BLaER1 treated with 17β-estradiol and CSF1 and Interleukin-3, amounts not matched to agents 10 nM and 100 nM (cell line): ENCODE data around the gene TBC1D8B.
"Not testable (repeated sequence)": the region's sequence is repeated elsewhere in the genome, so short reads cannot be mapped to it uniquely, and the experiment has no call there.

Source experiments
- H3K27ac ChIP-seq, 11 experiments: shearing (Covaris generic); formaldehyde crosslinking; 2 replicates each; pipeline ENCODE4 v1.8.1; 2022
- H3K27me3 ChIP-seq, 11 experiments: shearing (Covaris generic); formaldehyde crosslinking; 2 replicates each; pipeline ENCODE4 v1.8.1; 2022
- H3K36me3 ChIP-seq, 11 experiments: shearing (Covaris generic); formaldehyde crosslinking; 2 replicates each; pipeline ENCODE4 v1.8.1; 2022
- H3K4me1 ChIP-seq, 10 experiments: shearing (Covaris generic); formaldehyde crosslinking; 2 replicates each; pipeline ENCODE4 v1.8.1; 2022
- H3K4me2 ChIP-seq, 11 experiments: shearing (Covaris generic); formaldehyde crosslinking; 2 replicates each; pipeline ENCODE4 v1.8.1; 2022
- H3K4me3 ChIP-seq, 10 experiments: shearing (Covaris generic); formaldehyde crosslinking; 2 replicates each; pipeline ENCODE4 v1.8.1; 2022
- H3K9ac ChIP-seq, 11 experiments: shearing (Covaris generic); formaldehyde crosslinking; 2 replicates each; pipeline ENCODE4 v1.8.1; 2022
- H3K9me3 ChIP-seq, 11 experiments: shearing (Covaris generic); formaldehyde crosslinking; replicated peaks in 1 of 11; 2 replicates each; pipeline ENCODE4 v1.8.1; 2022
- H4K20me1 ChIP-seq, 11 experiments: shearing (Covaris generic); formaldehyde crosslinking; 2 replicates each; pipeline ENCODE4 v1.8.1; 2022
- Cebpa-rat ChIP-seq, 11 experiments: shearing (Covaris generic); IDR thresholded peaks; 2 replicates each; pipeline ENCODE4 v1.8.1; 2022

TBC1D8B gene

GRCh38 chrX:106802388-106803275 is at the start of gene TBC1D8B:
Gene TBC1D8B, plus strand, starts transcription at chrX:106802673. Its CDS starts 181 bp downstream, at chrX:106802854.
- peak within 1 kb of the TSS; percentile 54 to 76 (median 68) for H3K9ac ChIP-seq
- peak within 1 kb of the TSS; percentile 60 to 76 (median 70) for H3K4me3 ChIP-seq
- peak within 1 kb of the TSS in 7 of 11 experiments; percentile 35 to 62 (median 47); a peak in 12 of 22 replicates for H3K27ac ChIP-seq
- H3K36me3 ChIP-seq: no peaks in the 10 kb centered on the region
- H3K4me2 ChIP-seq: peak within 1 kb of the TSS; percentile 64 to 88 (median 75)
- TF ChIP-seq Cebpa-rat (IDR thresholded peaks at IDR 0.05): no peak
- peaks cover 8 to 24% (median 19%) of the 10 kb centered on the region in 10 experiments; a peak in 19 of 20 replicates for H3K4me1 ChIP-seq
- no peaks in the 10 kb centered on the region; a peak in 1 of 22 replicates for H4K20me1 ChIP-seq
- H3K27me3 ChIP-seq: peaks cover 80 to 100% (median 99%) of the 10 kb centered on the region in 11 experiments
- H3K9me3 ChIP-seq: no peaks in the 10 kb centered on the region

- H3K4me1 ChIP-seq, H3K9ac ChIP-seq, H3K27ac ChIP-seq, H4K20me1 ChIP-seq, H3K9me3 ChIP-seq, H3K4me3 ChIP-seq, H3K36me3 ChIP-seq, H3K4me2 ChIP-seq: not testable (repeated sequence)
- peaks cover 16 to 60% (median 38%) of the 10 kb centered on the region in 11 experiments for H3K27me3 ChIP-seq
Measured at GRCh38 chrX:106769288-106769687, 33.2 kb upstream of the TBC1D8B start.

GRCh38 chrX:106774981-106775380 is 27.5 kb upstream of the TBC1D8B start:
- Histone ChIP-seq H3K27me3 (peaks cover 39 to 98% (median 76%) of the 10 kb centered on the region in 11 experiments), H4K20me1 (no peaks in the 10 kb centered on the region), H3K4me1 (no peaks in the 10 kb centered on the region), H3K36me3 (no peaks in the 10 kb centered on the region), H3K27ac (no peak overlapping the region), H3K4me3 (no peak overlapping the region), H3K9ac (no peak overlapping the region), H3K9me3 (no peaks in the 10 kb centered on the region), H3K4me2 (no peak overlapping the region)
- TF ChIP-seq Cebpa-rat (IDR thresholded peaks at IDR 0.05): no peak

- no peaks in the 10 kb centered on the region for H3K4me1 ChIP-seq
- H3K4me2 ChIP-seq: no peak overlapping the region
- peaks cover 72 to 100% (median 92%) of the 10 kb centered on the region in 11 experiments for H3K27me3 ChIP-seq
- no peaks in the 10 kb centered on the region for H3K9me3 ChIP-seq
- H4K20me1 ChIP-seq: peaks cover 0 to 2% (median 0%) of the 10 kb centered on the region in 11 experiments; a peak in 1 of 22 replicates
- H3K9ac ChIP-seq: no peak overlapping the region
- H3K27ac ChIP-seq: no peak overlapping the region
- no peaks in the 10 kb centered on the region for H3K36me3 ChIP-seq
- no peak for TF ChIP-seq Cebpa-rat (IDR thresholded peaks at IDR 0.05)
- H3K4me3 ChIP-seq: no peak overlapping the region
Measured at GRCh38 chrX:106780264-106780663, 22.2 kb upstream of the TBC1D8B start.

- Histone ChIP-seq H3K4me2 (no peak overlapping the region), H3K36me3 (no peaks in the 10 kb centered on the region), H4K20me1 (peaks cover 0 to 2% (median 0%) of the 10 kb centered on the region in 11 experiments; a peak in 1 of 22 replicates), H3K27me3 (peaks cover 77 to 100% (median 95%) of the 10 kb centered on the region in 11 experiments), H3K9ac (no peak overlapping the region), H3K4me1 (no peaks in the 10 kb centered on the region), H3K27ac (no peak overlapping the region), H3K4me3 (no peak overlapping the region), H3K9me3 (no peaks in the 10 kb centered on the region)
- no peak for TF ChIP-seq Cebpa-rat (IDR thresholded peaks at IDR 0.05)
Measured at GRCh38 chrX:106780664-106781377, 21.7 kb upstream of the TBC1D8B start.

GRCh38 chrX:106783716-106784115 is 18.8 kb upstream of the TBC1D8B start:
- Histone ChIP-seq H3K27me3 (peaks cover 81 to 92% (median 89%) of the 10 kb centered on the region in 11 experiments), H3K4me3 (no peak overlapping the region), H4K20me1 (peaks cover 0 to 2% (median 0%) of the 10 kb centered on the region in 11 experiments; a peak in 1 of 22 replicates), H3K36me3 (no peaks in the 10 kb centered on the region), H3K4me1 (no peaks in the 10 kb centered on the region), H3K27ac (no peak overlapping the region), H3K9me3 (no peaks in the 10 kb centered on the region; a peak in 1 of 22 replicates), H3K9ac (no peak overlapping the region), H3K4me2 (no peak overlapping the region)
- TF ChIP-seq Cebpa-rat (IDR thresholded peaks at IDR 0.05): no peak

GRCh38 chrX:106791495-106791894 is 11.0 kb upstream of the TBC1D8B start:
- Histone ChIP-seq H3K4me1 (no peaks in the 10 kb centered on the region), H3K9me3 (no peaks in the 10 kb centered on the region; a peak in 1 of 22 replicates), H3K36me3 (no peaks in the 10 kb centered on the region), H3K4me2 (no peak overlapping the region), H3K27me3 (peaks cover 38 to 77% (median 62%) of the 10 kb centered on the region in 11 experiments), H3K9ac (no peak overlapping the region), H3K4me3 (no peak overlapping the region), H3K27ac (no peak overlapping the region), H4K20me1 (peaks cover 0 to 6% (median 0%) of the 10 kb centered on the region in 11 experiments; a peak in 1 of 22 replicates)
- no peak for TF ChIP-seq Cebpa-rat (IDR thresholded peaks at IDR 0.05)

- peaks cover 85 to 100% (median 99%) of the 10 kb centered on the region in 11 experiments for H3K27me3 ChIP-seq
- H3K4me2 ChIP-seq: peak overlapping the region; percentile 44 to 70 (median 58)
- H4K20me1 ChIP-seq: no peaks in the 10 kb centered on the region; a peak in 1 of 22 replicates
- TF ChIP-seq Cebpa-rat (IDR thresholded peaks at IDR 0.05): no peak
- peaks cover 8 to 24% (median 19%) of the 10 kb centered on the region in 10 experiments; a peak in 19 of 20 replicates for H3K4me1 ChIP-seq
- H3K36me3 ChIP-seq: no peaks in the 10 kb centered on the region
- H3K4me3 ChIP-seq: peak overlapping the region; percentile 60 to 76 (median 70)
- no peaks in the 10 kb centered on the region for H3K9me3 ChIP-seq
- H3K27ac ChIP-seq: peak overlapping the region in 4 of 11 experiments; percentile 0 to 62 (median 19); a peak in 4 of 22 replicates
- H3K9ac ChIP-seq: peak overlapping the region in 10 of 11 experiments; percentile 57 to 76 (median 68); a peak in 15 of 22 replicates
Measured at GRCh38 chrX:106802063-106802387, 448 bp upstream of the TBC1D8B start.
